ENCODE measurements around the gene ST3GAL4.
"Not testable (repeated sequence)": the region's sequence is repeated elsewhere in the genome, so short reads cannot be mapped to it uniquely, and the experiment has no call there.

The ST3GAL4 gene

GRCh38 chr11:126394036-126394435 lies 38.5 kb downstream of the ST3GAL4 start:
- Histone ChIP-seq H3K27me3 (ENCODE audit: insufficient read depth, low read length, poor library complexity, severe bottlenecking) (no peaks in the 10 kb centered on the region), H3K79me2 (ENCODE audit: insufficient read depth, low read length) (peaks cover 87% of the 10 kb centered on the region), H3K36me3 (ENCODE audit: insufficient read depth, low read length) (no peaks in the 10 kb centered on the region), H4K20me1 (ENCODE audit: insufficient read depth, low read length, poor library complexity, severe bottlenecking) (no peaks in the 10 kb centered on the region), H3K9me3 (ENCODE audit: insufficient read depth, low read depth, low read length) (no peaks in the 10 kb centered on the region), H2AFZ (ENCODE audit: low read length) (no peak overlapping the region), H3K4me2 (ENCODE audit: low read depth, low read length, poor library complexity, severe bottlenecking) (peak overlapping the region; percentile 78), H3F3A (ENCODE audit: low read depth) (peaks cover 17% of the 10 kb centered on the region), H3K4me1 (ENCODE audit: insufficient read depth, low read length, poor library complexity, severe bottlenecking) (peaks cover 51% of the 10 kb centered on the region), H3K9ac (ENCODE audit: low read depth, low read length, poor library complexity, severe bottlenecking) (peak overlapping the region; percentile 77), H3K4me3 (ENCODE audit: low read length, poor library complexity, severe bottlenecking) (peak overlapping the region; percentile 67), H3K9me2 (replicated peaks; ENCODE audit: low read depth, low read length) (no peaks in the 10 kb centered on the region)
- TF ChIP-seq EZH2phosphoT487 (IDR thresholded peaks at IDR 0.05; ENCODE audit: borderline replicate concordance) (no peak), CTCF (conservative IDR thresholded peaks at IDR 0.05; ENCODE audit: low read length) (no peak)

- H2AFZ ChIP-seq (ENCODE audit: low read length); H3K9me2 ChIP-seq (replicated peaks; ENCODE audit: low read depth, low read length); H3K36me3 ChIP-seq (ENCODE audit: insufficient read depth, low read length); H3K27me3 ChIP-seq (ENCODE audit: insufficient read depth, low read length, poor library complexity, severe bottlenecking); H4K20me1 ChIP-seq (ENCODE audit: insufficient read depth, low read length, poor library complexity, severe bottlenecking); H3K9me3 ChIP-seq (ENCODE audit: insufficient read depth, low read depth, low read length): not testable (repeated sequence)
- H3F3A ChIP-seq (ENCODE audit: low read depth) = peaks cover 17% of the 10 kb centered on the region
- peaks cover 85% of the 10 kb centered on the region for H3K79me2 ChIP-seq (ENCODE audit: insufficient read depth, low read length)
- peaks cover 51% of the 10 kb centered on the region for H3K4me1 ChIP-seq (ENCODE audit: insufficient read depth, low read length, poor library complexity, severe bottlenecking)
- peak overlapping the region; percentile 78 for H3K4me2 ChIP-seq (ENCODE audit: low read depth, low read length, poor library complexity, severe bottlenecking)
- H3K4me3 ChIP-seq (ENCODE audit: low read length, poor library complexity, severe bottlenecking) = peak overlapping the region; percentile 67
- H3K9ac ChIP-seq (ENCODE audit: low read depth, low read length, poor library complexity, severe bottlenecking) = peak overlapping the region; percentile 77
These were observed 39.2 kb downstream of the ST3GAL4 start for GRCh38 chr11:126394634-126395072.

- H3K27me3 ChIP-seq (ENCODE audit: insufficient read depth, low read length, poor library complexity, severe bottlenecking); H4K20me1 ChIP-seq (ENCODE audit: insufficient read depth, low read length, poor library complexity, severe bottlenecking); H3K9me2 ChIP-seq (replicated peaks; ENCODE audit: low read depth, low read length); H2AFZ ChIP-seq (ENCODE audit: low read length); H3K9me3 ChIP-seq (ENCODE audit: insufficient read depth, low read depth, low read length); H3K9ac ChIP-seq (ENCODE audit: low read depth, low read length, poor library complexity, severe bottlenecking); H3K4me3 ChIP-seq (ENCODE audit: low read length, poor library complexity, severe bottlenecking); H3K4me2 ChIP-seq (ENCODE audit: low read depth, low read length, poor library complexity, severe bottlenecking); H3K36me3 ChIP-seq (ENCODE audit: insufficient read depth, low read length): not testable (repeated sequence)
- H3K79me2 ChIP-seq (ENCODE audit: insufficient read depth, low read length) = peaks cover 85% of the 10 kb centered on the region
- peaks cover 43% of the 10 kb centered on the region for H3K4me1 ChIP-seq (ENCODE audit: insufficient read depth, low read length, poor library complexity, severe bottlenecking)
- H3F3A ChIP-seq (ENCODE audit: low read depth) = peaks cover 17% of the 10 kb centered on the region
These were observed 40.3 kb downstream of the ST3GAL4 start for GRCh38 chr11:126395784-126396183.

- not testable (repeated sequence) for H3K9ac ChIP-seq (ENCODE audit: low read depth, low read length, poor library complexity, severe bottlenecking); H3K9me3 ChIP-seq (ENCODE audit: insufficient read depth, low read depth, low read length); H3K27me3 ChIP-seq (ENCODE audit: insufficient read depth, low read length, poor library complexity, severe bottlenecking); H3K4me2 ChIP-seq (ENCODE audit: low read depth, low read length, poor library complexity, severe bottlenecking); H4K20me1 ChIP-seq (ENCODE audit: insufficient read depth, low read length, poor library complexity, severe bottlenecking); H3K9me2 ChIP-seq (replicated peaks; ENCODE audit: low read depth, low read length); H3K4me3 ChIP-seq (ENCODE audit: low read length, poor library complexity, severe bottlenecking); H3K36me3 ChIP-seq (ENCODE audit: insufficient read depth, low read length); H2AFZ ChIP-seq (ENCODE audit: low read length)
- Histone ChIP-seq H3K79me2 (ENCODE audit: insufficient read depth, low read length) (peaks cover 85% of the 10 kb centered on the region), H3F3A (ENCODE audit: low read depth) (peaks cover 16% of the 10 kb centered on the region), H3K4me1 (ENCODE audit: insufficient read depth, low read length, poor library complexity, severe bottlenecking) (peaks cover 39% of the 10 kb centered on the region)
These were observed 40.8 kb downstream of the ST3GAL4 start for GRCh38 chr11:126396266-126396665.

- H3K4me2 ChIP-seq (ENCODE audit: low read depth, low read length, poor library complexity, severe bottlenecking) = no peak overlapping the region
- H3K9ac ChIP-seq (ENCODE audit: low read depth, low read length, poor library complexity, severe bottlenecking) = no peak overlapping the region
- H3F3A ChIP-seq (ENCODE audit: low read depth) = peaks cover 10% of the 10 kb centered on the region
- no peaks in the 10 kb centered on the region for H3K36me3 ChIP-seq (ENCODE audit: insufficient read depth, low read length)
- no peak overlapping the region for H3K4me3 ChIP-seq (ENCODE audit: low read length, poor library complexity, severe bottlenecking)
- no peak overlapping the region for H2AFZ ChIP-seq (ENCODE audit: low read length)
- no peaks in the 10 kb centered on the region for H3K27me3 ChIP-seq (ENCODE audit: insufficient read depth, low read length, poor library complexity, severe bottlenecking)
- H3K9me3 ChIP-seq (ENCODE audit: insufficient read depth, low read depth, low read length) = no peaks in the 10 kb centered on the region
- no peaks in the 10 kb centered on the region for H3K9me2 ChIP-seq (replicated peaks; ENCODE audit: low read depth, low read length)
- H3K79me2 ChIP-seq (ENCODE audit: insufficient read depth, low read length) = peaks cover 86% of the 10 kb centered on the region
- no peaks in the 10 kb centered on the region for H4K20me1 ChIP-seq (ENCODE audit: insufficient read depth, low read length, poor library complexity, severe bottlenecking)
- H3K4me1 ChIP-seq (ENCODE audit: insufficient read depth, low read length, poor library complexity, severe bottlenecking) = peaks cover 32% of the 10 kb centered on the region
- TF ChIP-seq CTCF (conservative IDR thresholded peaks at IDR 0.05; ENCODE audit: low read length) = no peak
- no peak for TF ChIP-seq EZH2phosphoT487 (IDR thresholded peaks at IDR 0.05; ENCODE audit: borderline replicate concordance)
These were observed 41.5 kb downstream of the ST3GAL4 start for GRCh38 chr11:126396965-126397364.
